ENCODE data around the gene PROZ.
"Not testable (repeated sequence)": the region's sequence is repeated elsewhere in the genome, so short reads cannot be mapped to it uniquely, and the experiment has no call there.

PROZ gene

GRCh38 chr13:113158946-113159345 is 498 bp downstream of the PROZ start:
- no peak for DNase-seq

GRCh38 chr13:113159701-113160100 is 1.3 kb downstream of the PROZ start:
- DNase-seq = no peak

- DNase-seq = no peak
Observed at GRCh38 chr13:113160983-113161382, 2.5 kb downstream of the PROZ start.

GRCh38 chr13:113161433-113161832 is 3.0 kb downstream of the PROZ start:
- DNase-seq = no peak

GRCh38 chr13:113161975-113162374 is 3.5 kb downstream of the PROZ start:
- DNase-seq = not testable (repeated sequence)

- no peak for DNase-seq
Observed at GRCh38 chr13:113162783-113163685, 4.6 kb downstream of the PROZ start.

GRCh38 chr13:113164492-113164891 is 6.0 kb downstream of the PROZ start:
- no peak for DNase-seq

GRCh38 chr13:113166266-113166665 is 7.8 kb downstream of the PROZ start:
- DNase-seq = no peak

GRCh38 chr13:113166681-113167080 is 8.2 kb downstream of the PROZ start:
- DNase-seq = no peak

- no peak for DNase-seq
Observed at GRCh38 chr13:113167155-113167554, 8.7 kb downstream of the PROZ start.

- no peak for DNase-seq
Observed at GRCh38 chr13:113167575-113167974, 9.1 kb downstream of the PROZ start.

GRCh38 chr13:113168211-113168610 is 9.8 kb downstream of the PROZ start:
- DNase-seq = no peak

- no peak for DNase-seq
Observed at GRCh38 chr13:113169277-113170272, 11.1 kb downstream of the PROZ start.

- DNase-seq = no peak
Observed at GRCh38 chr13:113170511-113170910, 12.1 kb downstream of the PROZ start.

- no peak for DNase-seq
Observed at GRCh38 chr13:113171250-113172125, 13.0 kb downstream of the PROZ start.

GRCh38 chr13:113172419-113172926 is 14.0 kb downstream of the PROZ start:
- DNase-seq = no peak

GRCh38 chr13:113176280-113176679 is 17.8 kb downstream of the PROZ start:
- DNase-seq = no peak

GRCh38 chr13:113176822-113177221 is 18.4 kb downstream of the PROZ start:
- DNase-seq = no peak

GRCh38 chr13:113178070-113178895 is 19.8 kb downstream of the PROZ start:
- DNase-seq = no peak

GRCh38 chr13:113178896-113179167 is 20.4 kb downstream of the PROZ start:
- no peak for DNase-seq

GRCh38 chr13:113179374-113180230 is 21.2 kb downstream of the PROZ start:
- no peak for DNase-seq
